Epidermal melanocyte (primary cell): ENCODE results near the gene FRMPD1.
A peak's percentile ranks its signal among the peaks of the same experiment; 100 is the strongest.

Experiments used
- DNase-seq: peaks from one replicate; pipeline ENCODE4 v3.0.0; 2011; ENCODE audit warnings: low spot score; ENCODE audit not compliant: insufficient read length

Gene FRMPD1

GRCh38 chr9:37776328-37776727 lies 125.6 kb downstream of the FRMPD1 start:
- DNase-seq, result no peak

- no peak for DNase-seq
These were observed 127.8 kb downstream of the FRMPD1 start for GRCh38 chr9:37778534-37778933.

- DNase-seq, result no peak
These were observed 133.5 kb downstream of the FRMPD1 start for GRCh38 chr9:37784291-37784615.

- peak; percentile 85 for DNase-seq
These were observed 134.1 kb downstream of the FRMPD1 start, which contains the start of gene EXOSC3 for GRCh38 chr9:37784616-37785483. Gene EXOSC3 (minus strand): TSS chr9:37785064. CDS start chr9:37785044, 20 bp downstream.

GRCh38 chr9:37787059-37787458 lies 136.3 kb downstream of the FRMPD1 start:
- no peak for DNase-seq

- DNase-seq, result no peak
These were observed 137.6 kb downstream of the FRMPD1 start for GRCh38 chr9:37788332-37788731.

- no peak for DNase-seq
These were observed 139.3 kb downstream of the FRMPD1 start for GRCh38 chr9:37790096-37790495.

GRCh38 chr9:37792122-37792521 lies 141.4 kb downstream of the FRMPD1 start:
- DNase-seq, result no peak

- no peak for DNase-seq
These were observed 145.5 kb downstream of the FRMPD1 start for GRCh38 chr9:37796232-37796631.
